Dermis blood vessel endothelial cell (primary cell): Measurements from ENCODE around the gene ZDHHC18. TPM values are rescaled to one million over a fixed set of nuclear protein-coding genes. Genes with fewer than 3 reads are reported as not detected.
"Not testable (repeated sequence)": the region's sequence is repeated elsewhere in the genome, so short reads cannot be mapped to it uniquely, and the experiment has no call there.

Experiments
- DNase-seq: peaks from one replicate; pipeline ENCODE4 v3.0.0; 2010
- total RNA-seq: library from RNA; depleted of rRNA; stranded (reverse); fragments of >200 nt; gene quantifications from 2 replicates; pipeline ENCODE4 v1.2.3, GENCODE V29; 2014

Gene ZDHHC18
- total RNA-seq, 1 donor from 2014 or later, result 6.8 TPM

- DNase-seq, result no peak
Measured at GRCh38 chr1:26833432-26834405, 7.2 kb downstream of the ZDHHC18 start.

- DNase-seq, result not testable (repeated sequence)
Measured at GRCh38 chr1:26837665-26838064, 11.2 kb downstream of the ZDHHC18 start.

GRCh38 chr1:26838474-26839338, 12.2 kb downstream of the ZDHHC18 start:
- DNase-seq, result peak; percentile 41

- no peak for DNase-seq
Measured at GRCh38 chr1:26839339-26839722, 12.8 kb downstream of the ZDHHC18 start.

- no peak for DNase-seq
Measured at GRCh38 chr1:26839779-26840178, 13.3 kb downstream of the ZDHHC18 start.

- no peak for DNase-seq
Measured at GRCh38 chr1:26844424-26845196, 18.1 kb downstream of the ZDHHC18 start.

- DNase-seq, result not testable (repeated sequence)
Measured at GRCh38 chr1:26847826-26848225, 21.3 kb downstream of the ZDHHC18 start.

GRCh38 chr1:26848499-26848898, 22.0 kb downstream of the ZDHHC18 start:
- no peak for DNase-seq

GRCh38 chr1:26848941-26849774, 22.7 kb downstream of the ZDHHC18 start:
- DNase-seq, result peak; percentile 77

- no peak for DNase-seq
Measured at GRCh38 chr1:26851106-26851684, 24.7 kb downstream of the ZDHHC18 start.

GRCh38 chr1:26852701-26853100, 26.2 kb downstream of the ZDHHC18 start:
- DNase-seq, result no peak

GRCh38 chr1:26853156-26853555, 26.7 kb downstream of the ZDHHC18 start:
- DNase-seq, result peak; percentile 89

GRCh38 chr1:26853600-26853999, 27.1 kb downstream of the ZDHHC18 start:
- DNase-seq, result no peak

- no peak for DNase-seq
Measured at GRCh38 chr1:26854906-26855305, 28.4 kb downstream of the ZDHHC18 start.

GRCh38 chr1:26855636-26856035, 29.1 kb downstream of the ZDHHC18 start:
- no peak for DNase-seq

- DNase-seq, result no peak
Measured at GRCh38 chr1:26856181-26856580, 29.7 kb downstream of the ZDHHC18 start.

GRCh38 chr1:26856604-26857469, 30.3 kb downstream of the ZDHHC18 start:
- no peak for DNase-seq

- no peak for DNase-seq
Measured at GRCh38 chr1:26857473-26858060, 31.1 kb downstream of the ZDHHC18 start.

- DNase-seq, result no peak
Measured at GRCh38 chr1:26858160-26858559, 31.7 kb downstream of the ZDHHC18 start.
